A673 (cell line): Measurements from ENCODE around the gene OR4D9.

ENCODE experiments used
- EZH2 ChIP-seq: fragments of 200-600 bp; sonication (generic); IDR thresholded peaks from 2 replicates; pipeline ENCODE4 v1.6.1; 2017; ENCODE audit warnings: borderline replicate concordance, low read depth, mild to moderate bottlenecking, mixed read lengths, antibody characterized with exemption, low read length; ENCODE audit not compliant: poor library complexity, severe bottlenecking
- TF ChIP-seq, protein P1 (sequence below): fragments of 300-800, 200-600 bp; sonication (generic); conservative IDR thresholded peaks from 2 replicates; pipeline ENCODE4 v1.5.1; 2017; ENCODE audit warnings: low read depth, mild to moderate bottlenecking, antibody characterized with exemption, low read length, moderate library complexity, mixed read lengths

- TF ChIP-seq, protein P1, sequence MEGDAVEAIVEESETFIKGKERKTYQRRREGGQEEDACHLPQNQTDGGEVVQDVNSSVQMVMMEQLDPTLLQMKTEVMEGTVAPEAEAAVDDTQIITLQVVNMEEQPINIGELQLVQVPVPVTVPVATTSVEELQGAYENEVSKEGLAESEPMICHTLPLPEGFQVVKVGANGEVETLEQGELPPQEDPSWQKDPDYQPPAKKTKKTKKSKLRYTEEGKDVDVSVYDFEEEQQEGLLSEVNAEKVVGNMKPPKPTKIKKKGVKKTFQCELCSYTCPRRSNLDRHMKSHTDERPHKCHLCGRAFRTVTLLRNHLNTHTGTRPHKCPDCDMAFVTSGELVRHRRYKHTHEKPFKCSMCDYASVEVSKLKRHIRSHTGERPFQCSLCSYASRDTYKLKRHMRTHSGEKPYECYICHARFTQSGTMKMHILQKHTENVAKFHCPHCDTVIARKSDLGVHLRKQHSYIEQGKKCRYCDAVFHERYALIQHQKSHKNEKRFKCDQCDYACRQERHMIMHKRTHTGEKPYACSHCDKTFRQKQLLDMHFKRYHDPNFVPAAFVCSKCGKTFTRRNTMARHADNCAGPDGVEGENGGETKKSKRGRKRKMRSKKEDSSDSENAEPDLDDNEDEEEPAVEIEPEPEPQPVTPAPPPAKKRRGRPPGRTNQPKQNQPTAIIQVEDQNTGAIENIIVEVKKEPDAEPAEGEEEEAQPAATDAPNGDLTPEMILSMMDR, result no peak
- TF ChIP-seq EZH2, result no peak
Observed at GRCh38 chr11:59528711-59529110, 17.4 kb downstream of the OR4D9 start.
